WERI-Rb-1 (cell line): Measurements from ENCODE around the gene LPCAT1.

Experiments used
- DNase-seq: peaks from one replicate; pipeline ENCODE4 v3.0.0-alpha.2; 2020
- H3K27ac ChIP-seq: fragments of 250-450 bp; sonication (Bioruptor Pico); 2 replicates; pipeline ENCODE4 v1.5.1; 2020; ENCODE audit warnings: mild to moderate bottlenecking, moderate library complexity
- H3K27me3 ChIP-seq: fragments of 250-450 bp; sonication (Bioruptor Pico); 2 replicates; pipeline ENCODE4 v1.5.1; 2021; ENCODE audit warnings: mild to moderate bottlenecking, low read depth, moderate library complexity; ENCODE audit not compliant: insufficient read depth, severe bottlenecking
- H3K36me3 ChIP-seq: fragments of 250-450 bp; sonication (Bioruptor Pico); 2 replicates; pipeline ENCODE4 v1.5.1; 2020; ENCODE audit warnings: mild to moderate bottlenecking, moderate library complexity
- H3K4me3 ChIP-seq: 2 replicates; pipeline ENCODE4 v1.5.1; 2011; ENCODE audit warnings: low read depth, mild to moderate bottlenecking, control low read depth, low read length
- H3K9me3 ChIP-seq: fragments of 250-450 bp; sonication (Bioruptor Pico); 2 replicates; pipeline ENCODE4 v1.5.1; 2021; ENCODE audit warnings: mild to moderate bottlenecking, moderate library complexity; ENCODE audit not compliant: severe bottlenecking
- TF ChIP-seq, protein P1 (sequence below): IDR thresholded peaks from 2 replicates; pipeline ENCODE4 v1.5.1; 2011; ENCODE audit warnings: low read depth, mild to moderate bottlenecking, control low read depth, inconsistent platforms, low read length

The LPCAT1 gene

DNA sequence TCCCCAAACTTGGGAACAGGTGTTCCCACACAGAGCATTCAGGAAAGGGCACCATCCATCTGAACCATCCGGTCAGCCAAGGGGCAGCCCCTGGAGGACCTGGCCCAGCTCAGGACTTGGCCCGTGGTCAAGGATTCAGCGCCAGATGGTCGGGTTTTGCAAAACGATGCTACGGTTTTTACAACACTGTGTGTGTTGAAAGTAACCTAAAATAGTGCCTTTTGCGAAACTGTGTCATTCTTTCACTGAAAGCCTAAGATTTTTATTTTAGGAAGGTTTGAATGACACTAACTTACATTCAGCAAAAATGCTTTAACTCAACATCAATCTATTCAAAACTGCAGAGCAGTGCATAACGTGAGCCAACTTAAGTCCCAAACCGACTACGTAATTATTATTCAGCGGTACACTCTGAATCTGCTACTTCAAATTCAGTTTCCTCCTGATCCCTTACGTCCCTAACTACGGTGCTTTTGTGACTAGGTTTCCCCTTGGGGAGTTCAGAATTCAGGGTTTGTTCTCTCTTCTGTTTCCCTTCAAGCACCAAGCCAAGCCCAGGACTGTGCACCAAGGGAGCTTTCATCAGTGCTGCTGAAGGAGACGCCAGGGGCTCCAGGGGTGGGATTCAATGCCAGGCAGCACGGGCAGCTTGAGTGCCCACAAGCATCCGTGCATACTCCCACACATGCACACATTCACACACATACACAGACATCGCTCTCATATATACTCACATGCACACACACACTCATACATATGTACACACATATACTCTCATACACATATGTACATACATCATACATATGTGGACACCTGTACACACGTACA is 25.8 kb downstream of the LPCAT1 start:
- TF ChIP-seq, protein P1, sequence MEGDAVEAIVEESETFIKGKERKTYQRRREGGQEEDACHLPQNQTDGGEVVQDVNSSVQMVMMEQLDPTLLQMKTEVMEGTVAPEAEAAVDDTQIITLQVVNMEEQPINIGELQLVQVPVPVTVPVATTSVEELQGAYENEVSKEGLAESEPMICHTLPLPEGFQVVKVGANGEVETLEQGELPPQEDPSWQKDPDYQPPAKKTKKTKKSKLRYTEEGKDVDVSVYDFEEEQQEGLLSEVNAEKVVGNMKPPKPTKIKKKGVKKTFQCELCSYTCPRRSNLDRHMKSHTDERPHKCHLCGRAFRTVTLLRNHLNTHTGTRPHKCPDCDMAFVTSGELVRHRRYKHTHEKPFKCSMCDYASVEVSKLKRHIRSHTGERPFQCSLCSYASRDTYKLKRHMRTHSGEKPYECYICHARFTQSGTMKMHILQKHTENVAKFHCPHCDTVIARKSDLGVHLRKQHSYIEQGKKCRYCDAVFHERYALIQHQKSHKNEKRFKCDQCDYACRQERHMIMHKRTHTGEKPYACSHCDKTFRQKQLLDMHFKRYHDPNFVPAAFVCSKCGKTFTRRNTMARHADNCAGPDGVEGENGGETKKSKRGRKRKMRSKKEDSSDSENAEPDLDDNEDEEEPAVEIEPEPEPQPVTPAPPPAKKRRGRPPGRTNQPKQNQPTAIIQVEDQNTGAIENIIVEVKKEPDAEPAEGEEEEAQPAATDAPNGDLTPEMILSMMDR: no peak
- Histone ChIP-seq H3K27ac (no peak overlapping the region), H3K9me3 (no peaks in the 10 kb centered on the region), H3K4me3 (no peak overlapping the region), H3K36me3 (peaks cover 75% of the 10 kb centered on the region), H3K27me3 (no peaks in the 10 kb centered on the region)
- no peak for DNase-seq

DNA sequence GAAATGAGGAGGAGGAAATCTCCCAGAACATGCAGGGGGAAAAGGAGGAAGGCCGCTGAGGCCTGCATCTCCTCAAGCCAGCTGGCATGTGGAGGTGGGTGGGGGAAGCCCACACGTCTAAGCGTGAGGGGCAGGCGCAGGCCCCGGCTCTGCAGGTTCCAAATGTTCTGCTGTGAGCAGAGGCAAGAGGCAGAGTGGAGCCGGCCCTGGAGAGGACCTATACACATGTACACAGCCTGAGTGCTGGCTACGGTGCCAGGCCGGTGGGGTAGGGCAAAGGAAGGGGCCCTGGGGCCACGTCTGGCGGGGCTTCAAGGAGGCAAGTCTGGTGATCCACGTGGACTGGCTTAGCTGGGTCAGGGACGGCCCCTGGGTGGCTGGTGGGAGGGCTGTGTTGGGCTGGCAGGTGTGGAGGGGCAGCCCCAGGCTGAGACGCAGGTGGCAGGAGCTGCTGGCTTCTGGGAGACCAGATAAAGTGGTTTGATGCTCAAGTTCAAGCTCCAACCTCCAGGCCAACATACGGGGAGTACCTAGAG is 26.4 kb downstream of the LPCAT1 start:
- no peak overlapping the region for H3K4me3 ChIP-seq
- TF ChIP-seq, protein P1: no peak
- H3K27me3 ChIP-seq: no peaks in the 10 kb centered on the region
- H3K36me3 ChIP-seq: peaks cover 82% of the 10 kb centered on the region
- no peak for DNase-seq
- no peak overlapping the region for H3K27ac ChIP-seq
- H3K9me3 ChIP-seq: no peaks in the 10 kb centered on the region

DNA sequence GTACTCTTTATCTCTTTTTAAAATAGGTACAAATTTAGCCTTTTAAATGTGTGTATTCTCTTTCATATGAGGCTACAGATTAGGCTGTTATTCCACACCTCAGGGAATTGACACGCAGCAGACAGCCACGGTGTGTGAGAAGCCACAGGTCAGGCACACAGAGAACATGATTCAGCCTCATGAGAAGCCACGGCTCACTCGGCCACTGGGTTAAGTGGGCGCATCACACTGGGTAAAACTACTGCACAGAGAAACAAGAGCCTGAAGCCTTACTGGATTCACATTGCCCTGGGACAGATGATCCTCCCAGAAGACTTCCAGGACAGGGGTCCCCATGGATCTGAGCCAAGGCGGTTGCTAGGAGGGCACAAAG is 28.2 kb downstream of the LPCAT1 start:
- TF ChIP-seq, protein P1: no peak
- no peak for DNase-seq
- Histone ChIP-seq H3K27me3 (no peaks in the 10 kb centered on the region), H3K4me3 (no peak overlapping the region), H3K9me3 (no peaks in the 10 kb centered on the region), H3K27ac (no peak overlapping the region), H3K36me3 (peaks cover 87% of the 10 kb centered on the region)

DNA sequence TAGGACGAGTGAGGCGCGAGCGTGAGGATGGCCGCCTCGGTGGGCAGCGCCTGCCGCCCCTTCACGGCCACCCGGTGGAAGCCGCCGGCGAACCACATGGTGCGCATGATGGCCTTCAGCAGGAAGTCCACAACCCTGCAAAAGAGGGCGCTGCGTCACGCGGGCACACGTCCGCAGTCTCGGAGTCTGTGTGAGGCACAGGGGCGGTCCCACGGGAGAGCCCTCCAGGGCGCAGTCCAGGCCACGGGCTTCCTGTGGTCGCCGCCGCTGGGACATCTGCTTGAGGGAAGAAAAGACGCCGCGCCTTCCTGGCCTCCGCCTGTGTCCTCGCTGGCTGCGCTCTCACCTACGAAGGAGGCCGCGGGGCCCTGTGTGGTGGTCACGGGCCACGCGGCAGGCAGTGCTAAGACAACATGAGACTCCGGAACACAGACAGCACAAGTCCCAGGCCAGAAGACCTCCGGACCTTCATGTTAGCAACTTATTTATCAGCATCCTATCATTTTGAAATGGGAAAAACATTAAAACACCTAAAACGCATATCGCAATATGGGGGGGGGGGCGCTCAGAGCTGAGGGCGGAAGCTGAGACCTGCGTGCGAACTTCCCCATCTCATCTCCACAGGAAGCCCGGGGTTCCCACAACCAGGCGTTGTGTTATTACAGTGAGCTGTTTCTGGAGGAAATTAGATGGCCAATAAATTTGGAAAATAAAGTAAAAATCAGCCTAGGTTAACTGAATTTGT is 28.8 kb downstream of the LPCAT1 start:
- Histone ChIP-seq H3K4me3 (no peak overlapping the region), H3K9me3 (no peaks in the 10 kb centered on the region), H3K27me3 (no peaks in the 10 kb centered on the region), H3K36me3 (peaks cover 87% of the 10 kb centered on the region), H3K27ac (no peak overlapping the region)
- DNase-seq: no peak
- TF ChIP-seq, protein P1: no peak

DNA sequence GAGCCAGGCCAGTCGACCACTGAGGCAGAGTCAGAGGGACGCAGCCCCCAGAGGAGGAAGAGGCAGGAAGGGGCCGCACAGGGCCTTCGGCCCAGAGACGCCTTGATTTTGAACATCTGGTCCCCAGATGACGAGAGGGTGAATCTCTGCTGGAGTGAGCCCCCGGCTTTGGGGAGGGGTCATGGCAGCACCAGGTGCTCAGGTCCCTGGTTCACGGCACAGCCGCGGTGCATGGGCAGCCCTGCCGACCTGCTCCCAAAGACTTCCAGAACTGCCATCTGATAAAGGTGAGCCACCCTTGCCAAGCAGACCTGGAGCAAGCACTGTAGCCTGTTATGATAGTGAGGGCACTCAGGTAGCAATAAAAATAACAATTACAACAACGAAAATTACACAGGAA is 29.8 kb downstream of the LPCAT1 start:
- Histone ChIP-seq H3K27me3 (no peaks in the 10 kb centered on the region), H3K27ac (no peak overlapping the region), H3K9me3 (no peaks in the 10 kb centered on the region), H3K4me3 (no peak overlapping the region), H3K36me3 (peaks cover 87% of the 10 kb centered on the region)
- no peak for DNase-seq
- TF ChIP-seq, protein P1: no peak
